NT2/D1 (cell line): ENCODE data around the gene ABCA4.

Source experiments
- DNase-seq: peaks from one replicate; pipeline ENCODE4 v3.0.0-alpha.2; 2011; ENCODE audit warnings: low read depth, low spot score
- H3K27me3 ChIP-seq: 2 replicates; pipeline ENCODE4 v1.6.0; 2011; ENCODE audit warnings: mild to moderate bottlenecking; ENCODE audit not compliant: insufficient read length, insufficient read depth
- H3K36me3 ChIP-seq: 2 replicates; pipeline ENCODE4 v1.6.1; 2011; ENCODE audit warnings: mild to moderate bottlenecking, low read length, mixed read lengths; ENCODE audit not compliant: insufficient read depth, insufficient read length
- H3K4me1 ChIP-seq: 2 replicates; pipeline ENCODE4 v1.5.1; 2011; ENCODE audit not compliant: insufficient read depth, insufficient read length
- H3K4me3 ChIP-seq: 2 replicates; pipeline ENCODE4 v1.5.1; 2011; ENCODE audit warnings: low read depth; ENCODE audit not compliant: insufficient read length
- H3K9ac ChIP-seq: 2 replicates; pipeline ENCODE4 v1.6.0; 2011; ENCODE audit warnings: low read depth; ENCODE audit not compliant: insufficient read length
- H3K9me3 ChIP-seq: 2 replicates; pipeline ENCODE4 v1.5.1; 2011; ENCODE audit warnings: mild to moderate bottlenecking, low read length; ENCODE audit not compliant: insufficient read depth
- SUZ12 ChIP-seq: IDR thresholded peaks from 2 replicates; pipeline ENCODE4 v1.6.1; 2011; ENCODE audit not compliant: insufficient read length, insufficient read depth; ENCODE audit errors: extremely low read depth
- YY1 ChIP-seq: IDR thresholded peaks from 2 replicates; pipeline ENCODE4 v1.6.1; 2011; ENCODE audit not compliant: insufficient read length, insufficient read depth
- ZNF274 ChIP-seq: IDR thresholded peaks from 2 replicates; pipeline ENCODE4 v1.6.1; 2011; ENCODE audit warnings: mild to moderate bottlenecking, low read depth, low read length

The ABCA4 gene

GRCh38 chr1:94017155-94017829 is 103.7 kb downstream of the ABCA4 start:
- Histone ChIP-seq H3K36me3 (no peaks in the 10 kb centered on the region), H3K9ac (no peak overlapping the region), H3K4me1 (peaks cover 13% of the 10 kb centered on the region), H3K9me3 (no peaks in the 10 kb centered on the region), H3K27me3 (peaks cover 20% of the 10 kb centered on the region), H3K4me3 (no peak overlapping the region)
- DNase-seq, result no peak
- TF ChIP-seq ZNF274, result no peak
- TF ChIP-seq YY1, result no peak
- no peak for TF ChIP-seq SUZ12

- no peak for DNase-seq
- no peak overlapping the region for H3K9ac ChIP-seq
- TF ChIP-seq YY1, result no peak
- TF ChIP-seq SUZ12, result no peak
- no peak for TF ChIP-seq ZNF274
- H3K4me1 ChIP-seq, result peaks cover 21% of the 10 kb centered on the region
- H3K36me3 ChIP-seq, result no peaks in the 10 kb centered on the region
- no peak overlapping the region for H3K4me3 ChIP-seq
- no peaks in the 10 kb centered on the region for H3K9me3 ChIP-seq
- peaks cover 25% of the 10 kb centered on the region for H3K27me3 ChIP-seq
These were observed 105.5 kb downstream of the ABCA4 start for GRCh38 chr1:94015489-94015817.

- Histone ChIP-seq H3K4me1 (peaks cover 21% of the 10 kb centered on the region), H3K36me3 (no peaks in the 10 kb centered on the region), H3K4me3 (no peak overlapping the region), H3K9me3 (no peaks in the 10 kb centered on the region), H3K27me3 (peaks cover 30% of the 10 kb centered on the region), H3K9ac (no peak overlapping the region)
- no peak for TF ChIP-seq ZNF274
- no peak for DNase-seq
These were observed 106.1 kb downstream of the ABCA4 start for GRCh38 chr1:94014635-94015488.

GRCh38 chr1:94014087-94014486 is 106.9 kb downstream of the ABCA4 start:
- DNase-seq, result no peak
- H3K9me3 ChIP-seq, result no peaks in the 10 kb centered on the region
- peaks cover 25% of the 10 kb centered on the region for H3K4me1 ChIP-seq
- H3K4me3 ChIP-seq, result no peak overlapping the region
- H3K36me3 ChIP-seq, result no peaks in the 10 kb centered on the region
- H3K27me3 ChIP-seq, result peaks cover 38% of the 10 kb centered on the region
- TF ChIP-seq SUZ12, result no peak
- no peak for TF ChIP-seq YY1
- TF ChIP-seq ZNF274, result no peak
- no peak overlapping the region for H3K9ac ChIP-seq

GRCh38 chr1:94013367-94013878 is 107.5 kb downstream of the ABCA4 start:
- peaks cover 45% of the 10 kb centered on the region for H3K27me3 ChIP-seq
- no peaks in the 10 kb centered on the region for H3K36me3 ChIP-seq
- peaks cover 27% of the 10 kb centered on the region for H3K4me1 ChIP-seq
- H3K4me3 ChIP-seq, result no peak overlapping the region
- no peak overlapping the region for H3K9ac ChIP-seq
- no peak for DNase-seq
- H3K9me3 ChIP-seq, result no peaks in the 10 kb centered on the region
- TF ChIP-seq ZNF274 (no peak), SUZ12 (no peak), YY1 (no peak)

GRCh38 chr1:94012708-94013366 is 108.1 kb downstream of the ABCA4 start:
- Histone ChIP-seq H3K4me3 (no peak overlapping the region), H3K4me1 (peaks cover 27% of the 10 kb centered on the region), H3K9ac (no peak overlapping the region), H3K27me3 (peaks cover 47% of the 10 kb centered on the region), H3K36me3 (no peaks in the 10 kb centered on the region), H3K9me3 (no peaks in the 10 kb centered on the region)
- peak; percentile 83 for DNase-seq
- TF ChIP-seq SUZ12 (no peak), YY1 (no peak), ZNF274 (no peak)

GRCh38 chr1:94011709-94012595 is 109.0 kb downstream of the ABCA4 start:
- DNase-seq, result no peak
- Histone ChIP-seq H3K4me3 (no peak overlapping the region), H3K36me3 (no peaks in the 10 kb centered on the region), H3K9ac (no peak overlapping the region), H3K27me3 (peaks cover 47% of the 10 kb centered on the region), H3K9me3 (no peaks in the 10 kb centered on the region), H3K4me1 (peaks cover 27% of the 10 kb centered on the region)
- no peak for TF ChIP-seq ZNF274
- no peak for TF ChIP-seq YY1
- TF ChIP-seq SUZ12, result no peak
